AG09319 (cell line): ENCODE data around the gene STXBP4.

Source experiments
- DNase-seq: peaks from one replicate; pipeline ENCODE4 v3.0.0-alpha.2; 2010; ENCODE audit warnings: low read depth; ENCODE audit errors: extremely low read depth
- TF ChIP-seq, protein P1 (sequence below): IDR thresholded peaks from 2 replicates; pipeline ENCODE4 v1.5.1; 2011; ENCODE audit warnings: low read depth, mild to moderate bottlenecking, inconsistent platforms, low read length, moderate library complexity

STXBP4 gene

DNA sequence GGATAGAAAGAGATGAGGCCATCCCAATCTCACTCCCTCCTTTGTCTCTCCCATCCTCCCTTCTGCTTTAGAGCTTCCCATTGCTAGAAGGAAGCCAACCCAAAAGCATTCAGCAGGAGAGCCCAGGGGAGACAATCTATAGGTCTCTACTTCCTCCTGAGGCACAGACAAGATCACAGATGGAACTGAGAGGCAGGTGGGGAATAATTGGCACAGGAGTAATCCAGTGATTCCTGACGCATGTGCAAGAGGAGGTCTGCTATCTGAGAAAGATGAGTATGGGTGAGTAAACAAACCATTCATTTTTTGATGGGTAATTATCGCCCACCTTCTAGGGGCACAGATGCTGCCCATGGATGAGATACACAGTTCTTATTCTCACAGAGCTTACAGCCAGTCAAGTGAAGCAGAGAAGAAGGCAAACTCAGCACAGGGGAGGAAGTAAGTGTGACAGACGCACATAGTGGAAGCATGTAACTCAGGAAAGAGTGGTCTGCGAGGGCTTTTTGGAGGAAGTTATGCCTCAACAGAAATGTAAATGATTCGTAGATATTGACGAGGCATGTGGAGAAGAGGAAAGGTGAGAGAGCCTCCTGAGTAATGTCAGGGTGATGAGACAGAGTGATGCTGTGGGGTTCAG lies 207.3 kb downstream of the STXBP4 start:
- TF ChIP-seq, protein P1, sequence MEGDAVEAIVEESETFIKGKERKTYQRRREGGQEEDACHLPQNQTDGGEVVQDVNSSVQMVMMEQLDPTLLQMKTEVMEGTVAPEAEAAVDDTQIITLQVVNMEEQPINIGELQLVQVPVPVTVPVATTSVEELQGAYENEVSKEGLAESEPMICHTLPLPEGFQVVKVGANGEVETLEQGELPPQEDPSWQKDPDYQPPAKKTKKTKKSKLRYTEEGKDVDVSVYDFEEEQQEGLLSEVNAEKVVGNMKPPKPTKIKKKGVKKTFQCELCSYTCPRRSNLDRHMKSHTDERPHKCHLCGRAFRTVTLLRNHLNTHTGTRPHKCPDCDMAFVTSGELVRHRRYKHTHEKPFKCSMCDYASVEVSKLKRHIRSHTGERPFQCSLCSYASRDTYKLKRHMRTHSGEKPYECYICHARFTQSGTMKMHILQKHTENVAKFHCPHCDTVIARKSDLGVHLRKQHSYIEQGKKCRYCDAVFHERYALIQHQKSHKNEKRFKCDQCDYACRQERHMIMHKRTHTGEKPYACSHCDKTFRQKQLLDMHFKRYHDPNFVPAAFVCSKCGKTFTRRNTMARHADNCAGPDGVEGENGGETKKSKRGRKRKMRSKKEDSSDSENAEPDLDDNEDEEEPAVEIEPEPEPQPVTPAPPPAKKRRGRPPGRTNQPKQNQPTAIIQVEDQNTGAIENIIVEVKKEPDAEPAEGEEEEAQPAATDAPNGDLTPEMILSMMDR: no peak
- no peak for DNase-seq

DNA sequence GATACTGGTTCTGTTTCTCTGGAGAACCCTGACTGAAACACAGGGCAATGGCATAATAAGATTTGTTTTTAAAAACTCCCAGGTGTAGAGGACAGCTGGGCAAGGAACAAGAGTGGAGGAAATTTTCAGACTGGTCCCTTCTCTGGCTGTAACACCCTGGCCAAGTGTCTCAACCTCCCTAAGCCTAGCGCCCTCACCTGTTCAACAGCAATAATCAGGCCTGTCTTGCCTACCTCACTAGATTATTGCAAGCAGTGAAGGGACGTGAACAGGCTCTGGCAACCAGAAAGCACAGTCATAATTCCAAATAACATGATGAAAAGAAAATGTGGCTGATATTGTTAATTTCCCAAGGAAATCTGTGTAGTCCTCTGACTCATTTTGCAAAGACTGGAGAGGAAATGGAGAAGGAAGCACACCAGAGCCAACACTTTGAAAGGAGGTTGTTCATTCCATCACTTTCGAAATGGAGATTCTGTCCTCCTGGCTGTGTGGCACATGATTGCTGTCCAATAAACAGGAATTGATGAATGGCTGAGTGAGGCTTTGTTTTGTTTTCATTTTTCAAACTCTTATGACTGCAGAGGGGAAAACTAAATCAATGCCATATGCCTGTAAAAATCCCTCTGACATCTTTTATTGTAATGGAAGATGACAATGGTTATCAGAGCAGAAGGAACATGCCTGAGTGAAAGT lies 208.7 kb downstream of the STXBP4 start:
- DNase-seq: no peak

DNA sequence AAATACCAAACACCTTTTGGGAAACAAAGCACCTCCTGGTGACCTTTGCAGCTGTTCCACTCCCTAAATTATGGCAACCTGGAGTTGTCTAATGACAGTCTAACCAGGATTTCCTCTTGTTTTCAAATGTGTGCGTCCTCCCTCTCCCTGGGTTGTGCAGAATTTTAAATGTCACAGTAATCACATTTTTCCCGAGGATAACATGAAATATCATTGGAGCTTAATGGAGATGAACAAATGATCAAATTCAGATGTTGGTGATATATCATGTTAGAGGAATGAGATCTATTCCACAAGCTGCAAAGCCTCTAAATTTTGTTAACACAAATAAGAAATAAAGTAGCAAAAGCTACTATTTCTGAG lies 209.3 kb downstream of the STXBP4 start:
- DNase-seq: no peak
- TF ChIP-seq, protein P1: no peak

More for the DNA sequence above, 208.7 kb downstream of the STXBP4 start:
- TF ChIP-seq, protein P1: peak; percentile 5

DNA sequence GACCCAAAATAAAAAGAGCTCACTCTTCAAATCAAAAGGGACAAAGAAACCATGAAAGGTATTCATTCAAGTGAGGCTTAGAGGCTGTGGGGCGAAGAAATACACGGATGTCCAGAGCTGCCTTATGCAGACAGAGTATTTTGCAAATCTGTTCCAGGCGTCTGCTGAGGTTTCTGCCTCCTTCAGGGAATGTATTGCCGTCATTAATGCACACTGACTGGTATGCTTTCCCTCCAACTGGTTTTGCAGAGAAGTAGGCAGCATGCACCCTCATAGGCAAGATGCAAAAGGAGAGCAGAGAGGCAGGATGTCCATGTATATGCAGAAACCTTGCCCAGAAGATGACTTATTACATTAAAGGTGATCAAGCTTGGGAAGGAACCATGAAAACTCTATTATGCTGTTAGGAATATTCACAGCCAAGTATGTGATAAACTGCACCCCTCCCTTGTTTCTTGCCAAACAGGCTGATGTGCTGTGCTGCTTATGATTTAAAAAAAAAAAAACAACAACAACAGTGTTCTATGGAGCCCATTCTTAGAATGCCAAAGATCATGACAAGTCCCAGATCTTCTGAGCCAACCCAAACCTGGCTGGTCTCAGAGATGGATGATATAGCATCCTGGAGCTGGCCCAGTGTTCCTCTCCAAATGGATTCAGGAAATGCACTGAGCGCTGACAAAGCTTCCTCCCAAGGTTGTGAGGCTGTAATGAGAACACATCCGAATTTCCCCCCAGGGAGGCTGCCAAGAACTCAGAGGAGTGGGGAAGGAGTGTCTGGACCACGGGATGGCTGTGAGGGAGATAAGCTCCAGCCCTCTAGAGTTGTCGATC lies 218.6 kb downstream of the STXBP4 start:
- TF ChIP-seq, protein P1: no peak
- DNase-seq: no peak

DNA sequence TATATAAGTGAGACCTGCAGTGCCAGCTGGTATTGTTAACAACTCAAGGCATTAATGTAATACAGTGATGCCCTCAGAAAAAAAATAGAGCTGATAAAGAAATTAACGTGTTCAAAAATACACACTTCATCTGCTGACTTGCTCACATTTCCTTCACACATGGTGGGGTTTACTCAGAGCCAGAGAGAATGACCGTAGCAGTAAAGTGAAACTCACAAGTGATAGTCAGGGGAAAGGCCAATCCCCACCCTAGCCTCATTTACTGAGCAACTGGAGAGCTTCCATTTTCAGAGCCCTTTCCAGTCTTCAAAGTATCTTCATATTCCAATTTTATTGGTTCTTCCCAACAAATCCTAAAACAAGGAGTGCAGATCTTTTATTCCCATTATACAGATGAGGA lies 222.2 kb downstream of the STXBP4 start:
- no peak for DNase-seq
- TF ChIP-seq, protein P1: no peak

DNA sequence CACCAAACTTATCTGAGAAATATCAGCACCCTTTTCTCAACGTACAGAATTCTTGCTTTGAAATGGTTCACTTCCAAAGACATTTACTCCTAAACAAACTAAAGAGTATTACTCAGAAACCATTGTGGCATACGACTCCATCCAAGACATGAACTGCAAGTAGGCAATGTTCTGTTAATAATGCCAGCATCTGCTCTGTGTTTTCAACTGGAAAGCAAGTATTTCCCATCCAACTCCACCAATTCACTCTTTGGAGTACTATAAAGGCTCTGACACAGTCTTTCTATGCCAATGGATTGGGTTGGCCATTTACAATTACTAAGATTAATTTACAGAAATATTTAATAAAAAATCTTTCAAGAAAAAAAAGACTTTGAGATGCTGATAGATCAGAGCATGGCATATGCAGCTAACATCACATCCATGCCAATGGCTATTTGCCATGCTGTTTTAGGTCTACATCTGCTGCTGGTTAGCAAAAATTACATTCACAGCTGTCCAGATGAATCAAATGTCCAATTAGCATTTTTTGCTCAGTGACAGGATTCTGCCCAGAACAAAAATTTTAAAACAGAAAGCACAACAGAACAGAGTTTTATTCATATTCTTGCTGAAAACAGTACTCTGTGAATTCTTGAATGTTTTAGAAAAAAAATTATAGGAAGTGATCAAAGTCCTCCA lies 230.3 kb downstream of the STXBP4 start:
- DNase-seq: no peak
- TF ChIP-seq, protein P1: no peak

DNA sequence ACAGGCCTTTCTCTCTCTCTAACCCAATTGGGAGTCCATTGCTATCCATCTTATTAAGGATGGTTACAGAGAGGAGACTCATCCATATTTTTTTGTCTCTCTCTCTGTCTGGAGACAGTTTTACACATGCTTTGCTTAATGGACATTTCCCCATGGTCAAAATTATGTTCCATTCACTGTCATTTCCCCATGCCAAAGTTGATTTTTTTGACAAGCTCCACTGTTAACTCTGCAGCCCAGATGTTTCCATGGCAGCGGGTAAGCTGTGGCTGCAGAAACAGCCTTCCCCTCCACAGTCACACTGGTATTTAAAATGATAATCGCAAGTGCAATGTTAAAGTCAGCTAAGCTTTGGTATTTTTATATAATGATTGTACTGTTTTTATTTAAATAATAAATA lies 232.3 kb downstream of the STXBP4 start:
- TF ChIP-seq, protein P1: no peak
- DNase-seq: no peak
